Endothelial cell (in vitro differentiated cells): Measurements from ENCODE around the gene ALDOB. TPM values are rescaled to one million over a fixed set of nuclear protein-coding genes. Genes with fewer than 3 reads are reported as not detected.

ENCODE experiments used
- DNase-seq: peaks from one replicate; pipeline ENCODE4 v3.0.0; 2021; ENCODE audit warnings: low spot score
- H3K27ac Mint-ChIP-seq: one replicate; pipeline ENCODE4 v1.8.0; 2021; ENCODE audit warnings: mixed read lengths, inconsistent platforms; ENCODE audit not compliant: unreplicated experiment
- H3K27me3 Mint-ChIP-seq: one replicate; pipeline ENCODE4 v1.8.0; 2021; ENCODE audit warnings: mild to moderate bottlenecking, moderate library complexity, mixed read lengths, inconsistent platforms; ENCODE audit not compliant: unreplicated experiment
- H3K36me3 Mint-ChIP-seq: one replicate; pipeline ENCODE4 v1.8.0; 2021; ENCODE audit warnings: mild to moderate bottlenecking, low read depth, mixed read lengths, inconsistent platforms; ENCODE audit not compliant: unreplicated experiment
- H3K4me1 Mint-ChIP-seq: one replicate; pipeline ENCODE4 v1.8.0; 2021; ENCODE audit warnings: mild to moderate bottlenecking, mixed read lengths, inconsistent platforms; ENCODE audit not compliant: unreplicated experiment
- H3K4me3 Mint-ChIP-seq: one replicate; pipeline ENCODE4 v1.8.0; 2021; ENCODE audit warnings: mild to moderate bottlenecking, mixed read lengths, inconsistent platforms; ENCODE audit not compliant: unreplicated experiment
- H3K9me3 Mint-ChIP-seq: one replicate; pipeline ENCODE4 v1.8.0; 2021; ENCODE audit warnings: mixed read lengths, inconsistent platforms; ENCODE audit not compliant: unreplicated experiment
- CTCF ChIP-seq: fragments of 200-600 bp; sonication (generic); IDR thresholded peaks from one replicate; pipeline ENCODE4 v1.5.0; 2021; ENCODE audit warnings: antibody characterized with exemption; ENCODE audit not compliant: unreplicated experiment
- total RNA-seq: library from RNA; stranded (reverse); fragmentation: NEBNext Ultra II Directional; extraction: Animal tissue kit (Norgen Biotek cat#: 25700); gene quantifications from one replicate; pipeline ENCODE4 v1.2.1, GENCODE V29; 2021; ENCODE audit not compliant: unreplicated experiment

The ALDOB gene
- total RNA-seq, 1 donor from 2014 or later: 0.31 TPM

GRCh38 chr9:101409079-101409477 lies 26.5 kb downstream of the ALDOB start:
- Mint-ChIP-seq H3K36me3 (peaks cover 72% of the 10 kb centered on the region), H3K4me1 (no peaks in the 10 kb centered on the region), H3K27me3 (peaks cover 8% of the 10 kb centered on the region), H3K9me3 (peaks cover 44% of the 10 kb centered on the region), H3K27ac (no peak overlapping the region), H3K4me3 (peak overlapping the region; percentile 78)
- DNase-seq: no peak
- no peak for TF ChIP-seq CTCF

GRCh38 chr9:101408374-101409078 lies 27.0 kb downstream of the ALDOB start:
- Mint-ChIP-seq H3K9me3 (peaks cover 44% of the 10 kb centered on the region), H3K27me3 (peaks cover 8% of the 10 kb centered on the region), H3K4me1 (no peaks in the 10 kb centered on the region), H3K4me3 (peak overlapping the region; percentile 78), H3K27ac (no peak overlapping the region), H3K36me3 (peaks cover 77% of the 10 kb centered on the region)
- no peak for TF ChIP-seq CTCF
- no peak for DNase-seq

GRCh38 chr9:101403516-101404285 lies 31.9 kb downstream of the ALDOB start:
- no peak for DNase-seq
- Mint-ChIP-seq H3K36me3 (peaks cover 83% of the 10 kb centered on the region), H3K9me3 (peaks cover 36% of the 10 kb centered on the region), H3K27me3 (peaks cover 7% of the 10 kb centered on the region), H3K4me1 (peaks cover 26% of the 10 kb centered on the region), H3K4me3 (peak overlapping the region; percentile 83), H3K27ac (no peak overlapping the region)
- TF ChIP-seq CTCF: no peak

GRCh38 chr9:101400120-101400519 lies 35.5 kb downstream of the ALDOB start:
- Mint-ChIP-seq H3K27me3 (peaks cover 6% of the 10 kb centered on the region), H3K36me3 (peaks cover 52% of the 10 kb centered on the region), H3K4me3 (peak overlapping the region; percentile 99), H3K27ac (no peak overlapping the region), H3K4me1 (peaks cover 41% of the 10 kb centered on the region), H3K9me3 (peaks cover 6% of the 10 kb centered on the region)
- no peak for TF ChIP-seq CTCF
- no peak for DNase-seq

GRCh38 chr9:101399643-101399970 lies 36.0 kb downstream of the ALDOB start:
- Mint-ChIP-seq H3K4me1 (peaks cover 41% of the 10 kb centered on the region), H3K4me3 (peak overlapping the region; percentile 99), H3K9me3 (peaks cover 2% of the 10 kb centered on the region), H3K27me3 (peaks cover 8% of the 10 kb centered on the region), H3K27ac (no peak overlapping the region), H3K36me3 (peaks cover 50% of the 10 kb centered on the region)
- no peak for DNase-seq
- no peak for TF ChIP-seq CTCF
